ENCODE measurements around the gene TMEM94.

TMEM94 gene

DNA sequence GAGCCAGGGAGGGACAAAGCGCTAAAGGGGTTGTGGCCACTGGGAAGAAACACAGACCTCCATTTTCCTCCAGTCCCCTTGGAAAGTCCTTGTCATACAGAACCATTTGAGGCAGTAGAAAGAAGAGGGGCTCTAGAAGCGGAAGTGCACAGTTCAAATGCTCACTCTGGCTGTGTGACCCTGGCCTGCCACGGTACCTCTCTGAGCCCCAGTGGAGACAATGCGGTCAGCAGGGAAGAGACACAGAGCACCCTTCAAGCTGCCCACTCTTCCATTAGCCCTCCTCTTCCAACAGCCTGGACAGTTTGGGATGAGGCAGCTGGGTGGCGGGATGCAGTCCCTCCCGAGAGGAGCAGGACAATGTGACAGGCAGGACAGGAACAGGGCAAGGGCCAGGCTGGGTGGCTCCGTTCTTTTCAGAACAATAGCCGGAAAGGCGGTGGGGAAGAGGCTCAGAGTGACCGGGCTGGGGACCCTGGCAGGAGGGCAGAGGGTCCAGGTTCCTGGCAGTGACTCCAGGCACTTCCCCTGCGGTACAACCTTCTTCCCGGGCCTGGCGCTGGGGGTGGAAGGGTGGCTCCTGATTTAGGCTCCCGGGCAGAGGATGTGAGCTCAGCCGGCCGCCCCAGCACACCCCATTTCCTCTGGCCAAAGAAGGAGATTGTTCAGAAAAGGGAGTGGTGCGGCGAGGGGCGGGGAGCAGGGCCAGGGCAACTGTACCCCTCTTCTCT lies 53.3 kb downstream of the TMEM94 start:
- TF ChIP-seq, protein P1, sequence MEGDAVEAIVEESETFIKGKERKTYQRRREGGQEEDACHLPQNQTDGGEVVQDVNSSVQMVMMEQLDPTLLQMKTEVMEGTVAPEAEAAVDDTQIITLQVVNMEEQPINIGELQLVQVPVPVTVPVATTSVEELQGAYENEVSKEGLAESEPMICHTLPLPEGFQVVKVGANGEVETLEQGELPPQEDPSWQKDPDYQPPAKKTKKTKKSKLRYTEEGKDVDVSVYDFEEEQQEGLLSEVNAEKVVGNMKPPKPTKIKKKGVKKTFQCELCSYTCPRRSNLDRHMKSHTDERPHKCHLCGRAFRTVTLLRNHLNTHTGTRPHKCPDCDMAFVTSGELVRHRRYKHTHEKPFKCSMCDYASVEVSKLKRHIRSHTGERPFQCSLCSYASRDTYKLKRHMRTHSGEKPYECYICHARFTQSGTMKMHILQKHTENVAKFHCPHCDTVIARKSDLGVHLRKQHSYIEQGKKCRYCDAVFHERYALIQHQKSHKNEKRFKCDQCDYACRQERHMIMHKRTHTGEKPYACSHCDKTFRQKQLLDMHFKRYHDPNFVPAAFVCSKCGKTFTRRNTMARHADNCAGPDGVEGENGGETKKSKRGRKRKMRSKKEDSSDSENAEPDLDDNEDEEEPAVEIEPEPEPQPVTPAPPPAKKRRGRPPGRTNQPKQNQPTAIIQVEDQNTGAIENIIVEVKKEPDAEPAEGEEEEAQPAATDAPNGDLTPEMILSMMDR (IDR thresholded peaks at IDR 0.05; ENCODE audit: low read depth, low read length) = no peak
- DNase-seq = no peak
- H3K9me3 ChIP-seq (ENCODE audit: severe bottlenecking) = no peaks in the 10 kb centered on the region
- H3K27me3 ChIP-seq (ENCODE audit: insufficient read depth, low read depth, severe bottlenecking) = no peaks in the 10 kb centered on the region
- no peak overlapping the region for H3K4me3 ChIP-seq (ENCODE audit: low read depth, low read length)
- no peak overlapping the region for H3K27ac ChIP-seq
- H3K36me3 ChIP-seq = peaks cover 85% of the 10 kb centered on the region

DNA sequence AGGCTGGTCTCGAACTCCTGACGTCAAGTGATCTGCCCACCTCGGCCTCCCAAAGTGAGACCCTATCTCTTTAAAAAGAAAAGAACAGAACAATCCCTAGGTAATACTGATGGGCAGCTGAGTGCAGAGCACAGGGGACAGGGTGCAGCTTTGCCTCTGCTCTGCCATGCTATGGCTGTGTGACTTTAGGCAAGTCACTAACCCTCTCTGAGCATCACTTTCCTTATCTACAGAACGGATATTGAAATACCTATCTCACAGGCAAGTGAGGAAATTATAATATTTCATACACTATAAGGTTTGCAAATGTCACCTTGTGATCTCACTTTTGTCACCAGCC lies 54.8 kb downstream of the TMEM94 start:
- no peak overlapping the region for H3K4me3 ChIP-seq (ENCODE audit: low read depth, low read length)
- TF ChIP-seq, protein P1 (IDR thresholded peaks at IDR 0.05; ENCODE audit: low read depth, low read length) = no peak
- no peak for DNase-seq
- H3K36me3 ChIP-seq = peaks cover 75% of the 10 kb centered on the region
- H3K9me3 ChIP-seq (ENCODE audit: severe bottlenecking) = no peaks in the 10 kb centered on the region
- H3K27me3 ChIP-seq (ENCODE audit: insufficient read depth, low read depth, severe bottlenecking) = no peaks in the 10 kb centered on the region
- no peak overlapping the region for H3K27ac ChIP-seq

GRCh38 chr17:75511610-75512575 lies 55.5 kb downstream of the TMEM94 start:
- TF ChIP-seq, protein P1 (IDR thresholded peaks at IDR 0.05; ENCODE audit: low read depth, low read length) = no peak
- no peak for DNase-seq
- Histone ChIP-seq H3K27ac (no peak overlapping the region), H3K9me3 (ENCODE audit: severe bottlenecking) (no peaks in the 10 kb centered on the region), H3K4me3 (ENCODE audit: low read depth, low read length) (no peak overlapping the region), H3K27me3 (ENCODE audit: insufficient read depth, low read depth, severe bottlenecking) (no peaks in the 10 kb centered on the region), H3K36me3 (peaks cover 69% of the 10 kb centered on the region)

DNA sequence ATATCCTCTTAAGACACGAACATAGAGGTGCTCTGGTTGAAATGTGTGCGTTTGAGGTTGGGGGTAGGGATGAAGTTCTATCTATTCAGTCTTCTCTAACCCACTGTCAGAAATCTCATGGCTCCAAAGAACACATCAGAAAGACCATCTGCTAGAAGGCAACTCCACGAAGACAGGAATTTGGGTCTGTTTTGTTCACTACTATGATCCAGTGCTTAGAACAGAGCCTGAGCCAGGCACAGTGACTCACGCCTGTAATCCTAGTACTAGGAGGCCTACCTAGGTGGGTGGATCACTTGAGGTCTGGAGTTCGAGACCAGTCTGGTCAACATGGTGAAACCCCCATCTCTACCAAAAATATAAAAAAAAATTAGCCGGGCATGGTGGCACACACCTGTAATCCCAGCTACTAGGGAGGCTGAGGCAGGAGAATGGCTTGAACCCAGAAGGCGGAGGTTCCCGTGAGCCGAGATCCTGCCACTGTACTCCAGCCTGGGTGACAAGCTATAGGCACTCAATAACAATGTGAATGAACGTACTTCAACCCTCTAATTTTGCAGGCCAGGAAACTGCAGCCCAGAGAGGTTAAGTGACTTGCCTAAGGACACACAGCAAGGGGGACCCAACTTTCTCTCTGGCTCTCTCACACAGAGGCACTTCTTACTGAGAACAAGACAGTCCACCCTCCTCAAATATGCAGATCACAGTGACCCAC lies 56.6 kb downstream of the TMEM94 start:
- peaks cover 67% of the 10 kb centered on the region for H3K36me3 ChIP-seq
- H3K4me3 ChIP-seq (ENCODE audit: low read depth, low read length) = no peak overlapping the region
- no peaks in the 10 kb centered on the region for H3K9me3 ChIP-seq (ENCODE audit: severe bottlenecking)

DNA sequence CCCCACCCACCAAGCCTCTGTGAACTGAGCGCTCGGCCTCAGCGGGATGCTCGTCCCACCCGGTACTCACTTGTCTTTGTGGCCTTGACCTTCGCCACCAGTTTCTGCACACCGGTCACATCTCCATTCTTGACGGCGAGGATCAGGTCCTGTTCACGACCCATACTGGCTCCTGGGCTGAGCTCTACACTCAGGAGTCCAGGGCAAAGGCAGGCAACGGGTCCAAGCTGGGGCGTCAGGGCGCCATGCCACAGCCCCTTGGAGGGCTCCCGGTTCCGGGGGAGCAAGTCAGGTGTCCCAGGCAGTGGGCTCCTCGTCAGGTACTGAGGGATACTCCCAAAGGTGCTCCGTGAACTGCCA lies 57.2 kb downstream of the TMEM94 start:
- Histone ChIP-seq H3K4me3 (ENCODE audit: low read depth, low read length) (no peak overlapping the region), H3K27ac (no peak overlapping the region)

More for the DNA sequence above, 56.6 kb downstream of the TMEM94 start:
- H3K27me3 ChIP-seq (ENCODE audit: insufficient read depth, low read depth, severe bottlenecking) = no peaks in the 10 kb centered on the region
- DNase-seq = no peak
- TF ChIP-seq, protein P1 (IDR thresholded peaks at IDR 0.05; ENCODE audit: low read depth, low read length) = no peak
- H3K27ac ChIP-seq = no peak overlapping the region

More for the DNA sequence above, 57.2 kb downstream of the TMEM94 start:
- TF ChIP-seq, protein P1 (IDR thresholded peaks at IDR 0.05; ENCODE audit: low read depth, low read length) = no peak
- H3K36me3 ChIP-seq = peaks cover 67% of the 10 kb centered on the region
- no peaks in the 10 kb centered on the region for H3K27me3 ChIP-seq (ENCODE audit: insufficient read depth, low read depth, severe bottlenecking)
- no peak for DNase-seq
- no peaks in the 10 kb centered on the region for H3K9me3 ChIP-seq (ENCODE audit: severe bottlenecking)

Data from WERI-Rb-1 (cell line).